Activated CD8-positive, alpha-beta memory T cell treated with anti-CD3 and anti-CD28 coated beads, Interleukin-2, amount 50 U/mL, for 48 hours (primary cell): ENCODE results near the gene STMN1.
"Not testable (repeated sequence)": the region's sequence is repeated elsewhere in the genome, so short reads cannot be mapped to it uniquely, and the experiment has no call there.

Experiments
- DNase-seq: peaks from one replicate; pipeline ENCODE4 v3.0.0-alpha.2; 2020

Gene STMN1

DNA sequence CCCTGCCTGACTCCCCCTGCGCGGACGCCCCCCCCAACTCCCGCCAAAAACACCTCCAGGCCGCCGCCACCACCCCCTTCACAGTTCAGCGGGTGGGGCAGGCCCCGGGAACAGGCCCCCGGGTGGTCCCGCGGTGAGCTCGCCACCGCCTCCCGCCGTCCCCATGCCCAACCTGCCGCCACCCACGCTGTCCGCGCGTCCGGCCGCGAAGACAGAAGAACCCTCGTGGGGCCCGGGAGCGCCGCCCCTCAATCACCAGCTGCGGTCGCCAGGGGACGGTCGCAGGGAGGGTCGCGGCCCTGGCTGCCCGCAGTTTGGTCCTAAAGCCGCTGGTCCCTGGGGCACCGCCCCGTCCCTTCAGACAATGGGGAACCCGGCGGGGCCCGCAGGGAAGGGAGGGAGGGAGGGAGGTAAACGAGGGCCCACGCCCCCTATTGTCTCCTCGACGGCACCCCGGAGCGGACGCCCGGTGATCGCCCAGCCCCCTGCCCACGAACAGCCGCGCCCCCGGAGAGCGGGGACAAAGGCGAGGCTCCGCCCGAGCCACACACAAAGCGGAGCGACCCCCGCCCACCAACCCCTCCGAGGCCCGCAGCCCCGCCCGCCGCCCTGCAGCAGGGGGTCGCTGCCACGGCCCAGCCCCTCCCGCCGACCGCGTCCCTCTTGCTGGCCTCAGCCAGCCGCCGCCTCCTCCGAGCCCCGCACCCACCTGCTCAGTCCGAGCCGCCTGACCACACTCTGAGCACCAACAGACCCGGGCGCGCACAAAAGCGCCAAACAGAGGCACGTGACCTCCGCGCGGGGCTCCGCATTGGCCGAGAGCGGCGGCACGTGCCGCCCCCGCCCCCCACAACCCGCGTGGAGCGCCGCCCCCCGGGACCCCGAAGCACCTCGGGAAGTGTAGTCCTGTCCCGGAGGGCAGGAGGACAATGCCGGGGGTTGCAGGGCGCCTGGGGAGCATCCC is at the start of gene STMN1:
Gene STMN1, minus strand, starts transcription at position 740 of the 964 bp plus-strand sequence. CDS start 1,743 bp downstream, outside the sequence.
- peak; percentile 95 for DNase-seq

DNA sequence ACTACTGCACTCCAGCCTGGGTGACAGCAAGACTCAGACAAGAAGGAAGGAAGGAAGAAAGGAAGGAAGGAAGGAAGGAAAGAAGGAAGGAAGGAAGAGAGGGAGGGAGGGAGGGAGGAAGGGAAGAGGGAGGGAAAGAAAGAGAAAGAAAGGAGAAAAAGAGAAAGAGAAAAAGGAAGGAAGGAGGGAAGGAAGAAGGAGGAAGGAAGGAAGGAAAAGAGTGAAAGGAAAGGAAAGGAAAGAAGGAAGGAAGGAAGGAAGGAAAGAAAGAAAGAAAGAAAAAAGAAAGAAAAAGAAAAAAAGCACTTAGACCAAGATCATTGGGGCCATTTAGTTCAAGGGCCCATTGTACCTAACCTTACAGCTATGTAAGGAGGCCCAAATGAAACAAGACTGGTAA is 49.3 kb upstream of the STMN1 start:
- no peak for DNase-seq

DNA sequence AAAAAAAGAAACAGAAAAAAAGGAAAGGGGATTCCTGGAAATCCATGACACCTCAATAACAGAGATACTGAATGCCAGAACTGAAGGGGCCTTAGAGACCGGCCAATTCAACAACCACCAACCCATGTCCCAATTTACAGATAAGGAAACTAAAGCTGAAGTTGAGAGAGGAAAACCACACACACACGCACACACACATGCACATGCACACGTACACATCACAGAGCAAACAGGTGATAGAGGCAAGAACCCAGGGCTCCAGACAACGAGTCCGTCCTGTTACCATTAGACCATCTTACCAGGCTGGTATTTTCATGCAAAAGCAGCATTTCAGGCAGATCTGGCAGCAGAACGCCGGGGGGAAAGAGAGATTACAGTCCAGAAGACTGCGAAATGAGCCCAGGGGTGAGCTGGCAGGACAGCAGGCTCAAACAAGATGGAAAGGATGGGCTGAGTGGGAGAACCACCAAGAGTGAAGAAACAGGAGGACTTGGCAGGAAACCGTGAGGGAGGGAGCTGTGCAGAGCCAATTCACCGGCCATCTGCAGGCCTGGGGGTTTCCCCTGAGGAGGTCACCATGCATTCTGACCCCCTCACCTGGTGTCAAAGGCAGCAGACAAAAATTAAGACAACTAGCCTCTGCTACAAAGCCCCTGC is 48.2 kb upstream of the STMN1 start:
- DNase-seq, result no peak

DNA sequence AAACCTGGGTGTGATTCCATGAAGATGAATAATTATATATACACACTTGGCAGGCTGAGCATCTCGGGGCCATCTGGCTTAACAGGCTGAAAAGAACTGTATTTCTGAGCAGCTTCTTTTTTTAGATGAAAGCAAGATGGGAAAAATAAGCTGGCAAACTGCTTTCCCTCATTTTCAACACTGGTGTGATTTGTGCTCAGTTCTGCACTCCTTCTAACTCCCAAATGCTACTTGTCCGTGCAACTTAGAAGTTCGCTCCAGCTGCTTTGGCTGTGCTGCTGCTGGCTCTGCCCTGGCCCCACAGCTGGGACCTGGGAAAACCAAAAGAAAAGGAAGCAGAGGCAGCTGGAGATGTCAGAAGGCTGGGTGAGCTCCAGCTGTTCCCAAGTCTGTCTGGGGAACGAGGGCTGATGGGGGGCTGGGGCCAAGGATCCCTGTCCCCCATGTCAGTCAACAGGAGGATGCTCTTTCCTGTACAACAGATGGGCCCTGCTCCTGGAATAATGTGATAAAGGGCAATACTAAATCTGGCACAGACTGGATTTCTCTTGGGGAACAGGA is 46.7 kb upstream of the STMN1 start:
- DNase-seq, result no peak

DNA sequence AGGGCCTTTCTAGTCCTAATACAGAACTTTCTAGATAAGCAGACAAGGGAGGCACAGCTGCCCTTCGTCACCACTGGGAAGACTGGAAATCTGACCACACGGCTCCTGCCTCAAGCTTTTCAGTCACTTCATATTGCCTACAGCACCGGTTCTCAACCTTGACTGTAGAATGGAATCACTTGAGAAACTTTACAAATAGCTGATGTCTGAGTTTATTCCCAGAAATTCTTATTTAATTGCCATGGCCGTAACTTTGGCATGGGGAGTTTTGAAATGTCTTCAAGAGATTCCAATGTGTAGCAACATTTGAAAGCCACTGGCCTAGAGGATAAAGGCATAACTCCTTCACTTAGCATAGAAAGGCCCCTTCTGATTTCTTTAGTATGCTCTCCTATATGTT is 42.4 kb upstream of the STMN1 start:
- no peak for DNase-seq

DNA sequence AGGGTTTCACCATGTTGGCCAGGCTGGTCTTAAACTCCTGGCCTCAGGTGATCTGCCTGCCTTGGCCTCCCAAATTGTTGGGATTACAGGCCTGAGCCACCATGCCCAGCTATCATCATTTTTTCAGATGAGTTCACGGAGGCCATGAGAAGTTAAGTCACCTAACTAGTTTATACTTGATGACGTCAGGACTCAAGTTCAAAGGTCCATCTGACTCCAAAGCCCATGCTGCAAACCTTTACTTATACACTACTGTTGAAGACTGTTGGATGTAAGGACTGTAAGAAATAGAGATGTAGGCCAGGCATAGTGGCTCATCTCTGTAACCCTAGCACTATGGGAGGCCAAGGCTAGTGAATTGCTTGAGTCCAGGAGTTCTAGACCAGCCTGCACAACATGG is 40.8 kb upstream of the STMN1 start:
- no peak for DNase-seq

DNA sequence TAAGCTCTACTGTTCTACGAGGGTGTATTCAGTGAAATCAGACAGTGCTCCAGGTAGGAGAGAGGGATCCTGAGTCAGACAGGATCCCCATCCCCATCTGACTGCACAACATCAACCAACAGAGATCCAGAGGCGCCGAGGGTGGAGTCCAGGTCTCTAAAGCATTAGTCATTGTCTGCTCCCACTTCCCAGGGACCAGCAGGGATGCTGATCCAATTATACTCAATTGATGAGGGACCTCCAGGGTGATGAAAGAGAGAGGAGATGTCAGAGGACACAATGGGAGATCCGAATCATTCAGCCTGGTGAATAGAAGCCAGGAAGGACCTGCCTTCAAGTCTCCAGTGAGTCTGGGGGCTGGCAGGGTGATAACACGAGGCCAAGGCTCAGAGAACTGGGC is 39.5 kb upstream of the STMN1 start:
- no peak for DNase-seq

DNA sequence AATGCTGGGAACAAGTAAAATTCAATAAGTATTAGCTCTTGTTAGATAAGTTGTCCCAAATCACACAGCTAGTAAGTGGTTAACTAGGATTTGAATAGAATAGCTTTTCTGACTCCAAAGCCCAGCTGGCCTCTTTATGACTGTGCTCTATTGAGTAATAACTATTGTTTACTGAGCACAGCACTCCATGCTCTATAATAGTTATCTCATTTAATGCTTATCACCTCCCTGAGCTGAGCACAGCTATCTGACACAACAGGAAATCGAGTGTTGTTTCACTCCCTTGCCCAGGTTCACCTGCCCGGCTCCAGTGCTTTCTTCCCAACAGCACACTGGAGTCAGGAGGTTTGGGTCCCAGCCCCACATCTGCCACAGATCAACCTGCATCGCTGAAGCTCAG is 38.8 kb upstream of the STMN1 start:
- no peak for DNase-seq

DNA sequence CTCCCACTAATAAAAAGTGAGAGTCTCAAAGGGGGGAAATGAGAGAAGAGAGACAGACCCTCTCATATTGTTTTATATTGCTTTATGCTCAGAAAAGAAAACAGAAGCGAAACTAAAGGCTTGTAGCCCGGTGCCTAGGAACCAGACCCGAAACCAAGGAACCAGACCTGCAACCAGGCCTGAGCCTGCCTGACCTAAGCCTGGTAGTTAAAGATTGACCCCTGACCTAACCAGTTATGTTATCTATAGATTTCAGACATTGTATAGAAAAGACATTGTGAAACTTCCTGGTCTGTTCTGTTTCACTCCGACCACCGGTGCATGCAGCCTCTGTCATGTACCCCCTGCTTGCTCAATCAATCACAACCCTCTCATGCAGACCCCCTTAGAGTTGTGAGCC is 37.3 kb upstream of the STMN1 start:
- DNase-seq, result not testable (repeated sequence)

DNA sequence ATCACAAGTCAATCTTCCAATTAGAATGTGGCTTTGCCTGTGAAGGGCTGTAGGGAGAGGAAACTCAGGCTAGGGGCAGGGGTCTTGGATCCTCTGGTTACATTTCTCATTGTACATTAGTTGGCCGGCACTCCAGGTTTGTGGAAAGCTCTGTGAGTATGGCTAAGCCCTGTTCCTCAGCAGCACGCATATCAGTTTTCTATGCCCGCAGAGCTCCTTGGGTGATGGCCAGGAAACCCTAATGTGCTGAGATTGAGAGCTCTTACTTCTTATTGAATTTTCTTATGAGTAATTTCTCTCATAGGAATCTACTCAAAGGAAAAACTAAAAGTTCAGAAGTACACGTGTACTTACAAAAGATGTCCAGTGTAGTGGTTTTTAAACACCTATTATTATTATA is 30.7 kb upstream of the STMN1 start:
- no peak for DNase-seq

DNA sequence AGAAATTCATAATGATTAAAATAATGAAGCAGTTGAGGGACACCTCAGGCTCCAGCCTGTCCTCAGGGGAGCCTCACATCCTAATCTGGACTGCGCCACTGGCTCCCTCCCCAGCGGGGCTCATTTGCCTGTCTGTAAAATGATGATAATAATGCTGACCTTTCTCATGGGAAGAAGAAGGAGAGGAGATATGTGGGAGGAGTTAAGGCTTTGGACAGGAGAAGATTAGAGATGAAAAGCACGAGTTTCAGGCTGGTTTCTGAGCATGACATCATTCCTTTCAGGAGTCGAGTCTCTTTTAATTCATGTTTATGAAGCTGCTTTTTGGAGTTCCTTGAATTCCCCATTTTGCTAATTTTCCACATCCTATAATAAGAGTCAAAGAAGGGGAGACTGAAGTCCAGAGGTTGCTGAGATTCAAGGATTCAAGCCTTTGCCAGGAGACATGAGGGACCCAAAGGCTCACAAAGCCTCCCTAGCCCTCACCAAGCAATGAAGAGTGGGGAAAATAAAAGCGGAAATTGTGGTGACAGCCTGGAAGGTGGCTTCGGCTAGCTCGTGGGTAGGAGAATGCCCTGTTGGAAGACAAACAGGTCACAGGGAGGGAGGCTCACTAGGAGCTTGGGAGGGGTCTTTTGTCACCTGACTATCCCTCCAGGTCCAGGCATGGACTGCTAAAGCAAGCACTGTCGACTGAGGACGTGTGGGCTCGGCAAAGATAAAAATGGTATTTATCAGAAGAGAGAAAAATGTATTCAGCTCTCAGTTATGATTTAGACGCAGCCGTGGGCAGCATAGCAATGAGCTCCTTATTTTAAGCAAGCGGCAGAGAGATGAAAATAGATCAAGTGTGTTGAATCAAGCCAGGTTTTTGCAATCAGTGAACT is 27.5 kb upstream of the STMN1 start:
- no peak for DNase-seq

DNA sequence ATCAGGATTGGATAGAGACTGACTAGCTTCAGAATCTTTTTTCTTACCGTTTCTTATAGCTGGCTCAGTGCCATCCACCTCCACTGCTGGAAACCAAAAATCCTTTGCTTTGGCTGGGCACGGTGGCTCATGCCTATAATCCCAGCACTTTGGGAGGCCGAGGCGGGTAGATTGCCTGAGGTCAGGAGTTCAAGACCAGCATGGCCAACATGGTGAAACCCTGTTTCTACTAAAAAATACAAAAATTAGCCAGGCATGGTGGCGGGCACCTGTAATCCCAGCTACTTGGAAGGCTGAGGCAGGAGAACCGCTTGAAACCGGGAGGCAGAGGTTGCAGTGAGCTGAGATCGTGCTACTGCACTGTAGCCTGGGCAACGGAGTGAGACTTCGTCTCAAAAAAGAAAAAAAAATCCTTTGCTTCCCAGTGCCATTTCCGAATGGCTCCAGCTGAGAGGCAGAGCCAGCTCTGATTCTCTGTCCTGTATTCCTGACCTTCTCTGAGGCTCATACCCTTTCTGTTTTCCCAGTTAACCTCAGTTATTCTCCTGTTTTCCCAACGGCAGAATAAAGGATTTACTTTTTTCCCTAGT is 26.7 kb upstream of the STMN1 start:
- not testable (repeated sequence) for DNase-seq

DNA sequence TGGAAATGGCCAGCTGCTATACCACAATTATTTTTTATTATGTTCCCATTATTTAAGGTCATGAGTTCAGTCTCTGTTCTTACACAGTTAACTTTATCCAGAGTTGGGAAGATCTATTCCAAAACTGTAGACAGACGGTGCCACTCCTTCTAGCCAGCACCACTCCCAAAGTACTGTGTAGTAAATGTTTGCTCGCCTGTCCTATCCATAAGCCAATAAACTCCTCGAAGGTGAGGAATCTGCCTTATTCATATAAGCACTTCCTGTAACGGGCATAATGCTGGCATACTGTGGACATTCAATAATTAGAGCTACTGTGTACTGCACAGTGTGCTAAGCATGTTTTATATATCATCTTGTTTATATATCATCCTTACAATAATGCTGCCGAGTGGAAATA is 26.1 kb upstream of the STMN1 start:
- DNase-seq, result no peak

DNA sequence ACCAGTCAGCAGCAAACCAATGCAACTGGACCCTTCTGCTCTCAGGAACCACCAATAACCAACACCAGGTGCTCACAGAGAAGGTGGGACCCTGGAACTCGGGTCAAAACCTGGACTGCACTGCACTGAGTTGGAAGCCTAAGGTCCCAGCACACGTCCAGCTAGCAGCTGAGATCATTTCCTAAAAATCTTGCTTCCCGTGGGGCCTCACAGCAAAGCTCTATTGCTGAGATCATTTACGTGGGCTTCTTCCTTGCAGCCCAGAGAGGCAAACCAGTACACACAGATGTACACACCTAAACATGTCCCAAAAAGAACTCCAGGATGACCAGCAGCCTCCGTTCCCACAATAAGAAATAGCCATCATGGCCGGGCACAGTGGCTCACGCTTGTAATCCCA is 22.8 kb upstream of the STMN1 start:
- DNase-seq, result no peak

DNA sequence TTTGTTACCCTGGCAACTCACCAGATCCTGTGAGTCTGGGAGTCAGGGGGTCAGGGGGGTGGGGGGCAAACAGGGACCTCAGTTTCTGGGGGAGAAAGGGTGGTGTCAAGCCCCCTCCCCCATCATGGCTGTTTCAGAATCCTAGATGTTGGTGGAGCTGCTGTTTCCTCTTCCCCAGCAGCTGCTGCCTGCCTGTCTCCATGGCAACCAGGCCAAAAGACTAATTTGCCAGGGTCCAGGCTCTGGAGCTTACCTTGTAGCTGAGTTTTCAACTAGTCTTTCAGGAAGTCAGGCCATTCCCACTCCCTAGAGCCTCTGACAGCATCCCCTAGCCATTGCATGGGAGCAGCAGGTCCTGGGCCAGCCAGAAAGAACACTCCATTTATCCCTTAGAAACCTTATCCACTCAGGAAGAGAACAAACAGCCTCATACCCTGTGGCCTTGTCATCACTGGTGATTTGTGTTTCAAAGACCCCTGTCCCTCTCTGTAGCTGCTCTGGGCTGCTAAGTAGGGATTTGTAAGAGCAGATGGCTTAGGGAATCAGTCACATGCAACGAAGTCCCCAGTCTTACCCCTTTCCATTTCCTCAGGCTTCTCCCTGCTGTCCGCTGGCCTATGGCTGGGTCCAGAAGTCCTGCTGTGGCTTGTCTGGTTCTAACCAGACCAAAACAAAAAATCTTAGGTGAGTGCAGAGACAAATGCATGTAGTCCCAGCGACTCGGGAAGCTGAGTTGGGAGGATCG is 21.5 kb upstream of the STMN1 start:
- no peak for DNase-seq

DNA sequence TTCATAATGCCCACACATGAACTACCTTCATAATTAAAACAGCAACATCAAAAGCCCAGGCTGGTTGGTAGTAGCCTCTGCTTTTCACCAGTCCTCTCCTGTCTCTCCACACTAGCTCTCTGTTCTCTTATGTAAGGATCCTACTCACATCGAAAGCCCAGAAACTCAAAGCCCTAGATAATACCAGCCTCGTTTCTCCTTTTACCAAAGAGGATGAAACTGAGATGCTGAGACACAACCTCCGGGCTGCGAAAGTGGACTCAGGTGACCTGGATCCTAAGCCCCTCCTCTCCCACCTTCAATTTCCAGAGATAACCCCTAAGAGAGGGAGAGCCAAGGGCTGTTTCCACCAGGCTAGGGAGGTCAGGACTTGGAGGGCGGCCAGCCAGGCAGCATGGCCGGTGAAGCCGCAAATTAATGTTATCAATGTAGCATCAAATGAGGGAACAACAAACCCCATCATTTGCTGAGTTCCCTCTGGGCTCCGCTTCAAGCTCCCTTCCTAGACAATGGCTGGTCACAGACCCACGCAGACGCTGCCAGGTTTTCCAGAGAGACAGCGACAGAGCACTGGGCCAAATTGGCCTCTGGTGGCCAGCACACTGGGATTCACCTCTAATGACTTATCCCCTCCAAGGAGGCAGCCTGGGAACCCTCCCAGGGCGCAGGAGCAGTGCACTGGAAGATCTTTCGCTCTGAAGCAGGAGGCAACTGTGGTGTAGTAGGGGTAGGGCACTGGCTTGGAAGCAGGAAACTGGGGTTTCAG is 20.7 kb upstream of the STMN1 start:
- DNase-seq, result no peak

DNA sequence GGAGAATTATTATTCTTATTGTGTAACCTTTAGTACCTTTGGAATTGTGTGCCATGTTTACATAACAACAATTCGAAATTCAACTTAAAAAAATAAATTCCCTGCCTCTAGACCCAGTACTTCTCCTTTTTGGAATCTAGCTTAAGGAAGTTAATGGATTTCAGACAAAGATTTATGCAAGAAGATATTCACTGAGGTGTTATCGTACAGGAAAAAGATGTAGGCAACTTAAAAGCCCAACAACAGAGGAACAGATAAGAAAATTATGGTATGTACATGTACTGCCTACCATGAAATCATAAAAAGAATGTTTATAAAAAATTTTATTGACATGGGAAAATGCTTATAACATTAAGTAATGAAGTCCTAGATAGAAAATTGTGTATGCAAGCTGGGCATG is 18.2 kb upstream of the STMN1 start:
- DNase-seq, result no peak

DNA sequence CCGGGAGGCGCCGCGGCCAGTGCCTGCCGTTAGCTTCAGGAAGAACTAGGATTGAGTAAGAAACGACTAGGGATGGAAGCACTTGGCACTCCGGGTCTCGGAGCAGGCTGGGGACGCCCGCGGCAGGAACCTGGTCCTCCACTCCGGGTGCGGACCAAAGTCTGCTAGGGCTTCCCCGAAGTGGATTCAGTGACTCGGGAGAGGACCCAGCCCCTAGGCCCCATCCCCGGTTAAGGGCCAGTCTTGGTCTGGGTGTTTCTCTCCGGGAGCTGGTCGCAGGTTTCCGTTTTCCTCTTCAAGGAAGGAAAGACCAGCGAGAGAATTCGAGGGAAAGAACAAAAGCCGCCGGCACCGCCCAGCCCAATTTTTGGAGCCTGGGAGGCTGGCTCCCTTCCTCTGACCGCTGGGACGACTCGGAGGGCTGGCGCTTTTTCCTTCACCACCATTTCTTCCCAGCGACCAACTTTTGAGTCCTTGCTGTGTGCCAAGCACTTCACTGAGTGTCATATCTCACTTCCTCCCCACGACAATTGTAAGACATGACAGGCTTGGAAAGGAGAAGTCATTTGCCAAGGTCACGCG is 16.8 kb upstream of the STMN1 start:
- peak; percentile 74 for DNase-seq

DNA sequence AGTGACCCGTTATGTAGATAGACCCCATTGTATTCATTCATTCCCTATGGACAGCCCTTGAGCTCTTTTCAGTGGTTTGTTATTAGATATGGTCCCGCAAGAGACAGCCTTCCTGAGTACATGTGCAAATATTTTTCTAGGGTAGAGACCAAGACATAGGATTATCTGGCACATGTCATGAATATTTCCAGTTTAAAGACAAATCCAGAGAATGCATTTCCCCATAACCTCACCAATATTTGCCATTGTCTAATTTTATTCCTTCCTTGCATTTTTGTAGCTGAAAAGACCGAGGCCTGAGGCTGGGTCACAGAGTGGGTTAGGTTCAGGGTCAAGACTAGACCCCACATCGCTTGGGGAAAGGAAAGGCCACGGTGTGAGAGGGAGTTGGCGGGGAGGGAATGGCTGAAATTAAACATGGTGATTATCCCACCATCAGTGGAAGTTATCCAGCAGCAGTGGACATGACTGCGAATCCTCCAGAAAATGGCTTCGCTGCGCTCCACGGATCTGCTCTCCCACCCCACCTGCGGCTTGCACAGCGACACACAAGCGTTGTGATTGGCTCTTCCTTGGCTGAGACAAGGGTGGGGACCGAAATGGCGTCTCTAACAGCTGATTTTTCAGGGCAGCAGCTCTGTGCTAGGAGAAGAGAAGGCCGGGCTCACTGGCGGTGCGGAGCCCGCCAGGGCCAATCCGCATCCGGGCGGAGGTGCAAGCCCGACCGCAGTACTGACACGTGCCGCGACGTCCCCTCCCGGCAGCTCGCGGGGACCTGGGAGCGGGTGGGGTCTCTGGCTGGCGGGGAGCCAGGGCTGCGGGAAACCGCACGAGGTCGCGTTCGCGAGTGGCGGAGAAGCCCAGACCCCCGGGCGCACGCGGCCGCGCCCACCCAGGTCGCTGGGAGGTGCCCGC is 16.1 kb upstream of the STMN1 start:
- DNase-seq, result peak; percentile 77
